Inflammatory macrophage treated with lipopolysaccharide for 4 hours (primary cell): ENCODE results near the gene CACNB1.
"Not testable (repeated sequence)": the region's sequence is repeated elsewhere in the genome, so short reads cannot be mapped to it uniquely, and the experiment has no call there.

Source experiments
- DNase-seq: peaks from one replicate; pipeline ENCODE4 v3.0.0-alpha.2; 2020

The CACNB1 gene

DNA sequence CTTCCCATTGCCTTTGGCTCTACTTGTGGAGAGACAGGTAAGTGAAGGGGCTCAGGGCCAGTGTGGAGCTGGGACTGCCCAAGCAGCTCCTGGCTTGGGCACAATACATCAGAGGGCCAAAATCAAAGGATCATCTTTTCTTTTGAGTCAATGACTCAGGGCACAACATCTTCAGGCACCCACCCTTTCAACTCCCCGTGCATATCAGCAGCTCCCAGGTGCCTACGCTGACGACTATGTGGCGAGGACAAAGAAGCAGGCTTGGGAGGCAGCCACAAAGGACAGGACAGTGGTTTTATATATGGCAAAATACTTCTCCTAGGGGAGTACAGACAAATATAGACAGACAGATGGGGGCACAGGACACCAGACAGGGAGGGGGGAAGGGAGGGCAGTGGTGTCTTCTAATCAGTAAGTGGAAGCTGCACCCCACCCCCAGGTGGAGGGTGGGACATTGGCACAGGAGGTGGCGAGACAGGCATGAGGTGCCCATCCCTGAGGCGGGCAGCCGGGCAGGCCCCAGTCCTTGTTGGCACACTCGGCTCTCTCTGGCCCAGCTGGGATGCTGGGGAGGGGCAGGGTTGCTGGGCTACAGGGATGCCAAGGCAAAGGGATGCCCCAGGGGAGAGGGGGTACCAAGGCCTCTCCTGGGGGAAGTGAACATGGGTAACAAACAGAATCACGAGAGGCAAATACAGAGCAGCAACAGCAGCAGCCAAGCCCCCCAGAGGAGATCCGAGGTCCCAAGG, 23.8 kb downstream of the CACNB1 start:
- DNase-seq, result no peak

DNA sequence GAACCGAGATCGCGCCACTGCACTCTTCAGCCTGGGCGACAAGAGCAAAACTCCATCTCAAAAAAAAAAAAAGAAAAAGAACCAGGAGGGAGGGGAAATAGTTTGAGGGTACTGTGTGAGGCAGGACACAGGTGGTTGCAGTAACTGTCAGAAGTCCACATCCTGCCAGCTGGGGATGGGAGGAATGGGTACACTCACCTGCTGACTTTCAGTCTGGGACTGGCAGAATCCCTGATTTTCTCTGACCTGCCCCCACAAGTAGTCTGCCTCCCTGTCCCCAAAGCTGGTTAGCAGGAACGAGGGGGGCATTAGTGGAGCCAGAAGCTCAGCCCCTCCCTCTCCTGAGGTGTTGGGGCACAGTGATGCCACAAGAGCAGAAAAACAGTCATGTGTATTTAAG, 24.4 kb downstream of the CACNB1 start:
- no peak for DNase-seq

DNA sequence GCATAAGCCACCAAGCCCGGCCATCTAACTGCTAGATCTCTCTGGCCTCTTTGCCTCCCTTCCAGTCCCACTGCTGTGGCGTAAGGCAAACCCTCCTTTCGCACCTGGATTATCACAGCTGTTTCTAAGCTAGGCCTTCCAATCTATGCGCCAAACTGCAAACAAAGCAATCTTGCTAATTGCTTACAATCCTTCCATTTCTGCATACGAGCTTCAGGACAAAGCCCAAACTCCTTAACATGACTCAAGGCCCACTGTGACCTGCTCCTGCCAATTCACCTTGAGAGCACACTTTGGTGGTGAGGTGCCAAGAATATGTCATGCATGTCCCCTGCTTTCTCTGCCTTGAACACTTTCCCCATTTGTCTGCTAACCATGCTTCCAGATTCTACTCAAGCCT, 25.5 kb downstream of the CACNB1 start:
- no peak for DNase-seq

- no peak for DNase-seq
Observed at GRCh38 chr17:39170558-39170957, 26.9 kb downstream of the CACNB1 start.

GRCh38 chr17:39170109-39170508, 27.4 kb downstream of the CACNB1 start:
- no peak for DNase-seq

GRCh38 chr17:39169518-39169917, 28.0 kb downstream of the CACNB1 start:
- DNase-seq, result no peak

GRCh38 chr17:39169101-39169500, 28.4 kb downstream of the CACNB1 start:
- no peak for DNase-seq

DNA sequence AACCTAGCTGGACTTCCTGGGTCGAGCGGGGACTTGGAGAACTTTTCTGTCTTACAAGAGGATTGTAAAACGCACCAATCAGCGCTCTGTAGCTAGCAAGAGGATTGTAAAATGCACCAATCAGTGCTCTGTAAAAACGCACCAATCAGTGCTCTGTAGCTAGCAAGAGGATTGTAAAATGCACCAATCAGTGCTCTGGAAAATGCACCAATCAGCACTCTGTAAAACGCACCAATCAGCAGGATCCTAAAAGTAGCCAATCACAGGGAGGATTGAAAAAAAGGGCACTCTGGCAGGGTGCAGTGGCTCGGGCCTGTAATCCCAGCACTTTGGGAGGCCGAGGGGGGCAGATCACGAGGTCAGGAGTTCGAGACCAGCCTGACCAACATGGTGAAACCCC, 29.0 kb downstream of the CACNB1 start:
- not testable (repeated sequence) for DNase-seq

- DNase-seq, result peak; percentile 34
Observed at GRCh38 chr17:39167476-39167875, 30.0 kb downstream of the CACNB1 start.

GRCh38 chr17:39166437-39167335, 30.8 kb downstream of the CACNB1 start:
- DNase-seq, result no peak

- DNase-seq, result no peak
Observed at GRCh38 chr17:39165841-39166349, 31.6 kb downstream of the CACNB1 start, which contains the start of gene ARL5C. TSS of gene ARL5C (minus strand) at chr17:39166161. CDS start at chr17:39165760, 401 bp downstream.

DNA sequence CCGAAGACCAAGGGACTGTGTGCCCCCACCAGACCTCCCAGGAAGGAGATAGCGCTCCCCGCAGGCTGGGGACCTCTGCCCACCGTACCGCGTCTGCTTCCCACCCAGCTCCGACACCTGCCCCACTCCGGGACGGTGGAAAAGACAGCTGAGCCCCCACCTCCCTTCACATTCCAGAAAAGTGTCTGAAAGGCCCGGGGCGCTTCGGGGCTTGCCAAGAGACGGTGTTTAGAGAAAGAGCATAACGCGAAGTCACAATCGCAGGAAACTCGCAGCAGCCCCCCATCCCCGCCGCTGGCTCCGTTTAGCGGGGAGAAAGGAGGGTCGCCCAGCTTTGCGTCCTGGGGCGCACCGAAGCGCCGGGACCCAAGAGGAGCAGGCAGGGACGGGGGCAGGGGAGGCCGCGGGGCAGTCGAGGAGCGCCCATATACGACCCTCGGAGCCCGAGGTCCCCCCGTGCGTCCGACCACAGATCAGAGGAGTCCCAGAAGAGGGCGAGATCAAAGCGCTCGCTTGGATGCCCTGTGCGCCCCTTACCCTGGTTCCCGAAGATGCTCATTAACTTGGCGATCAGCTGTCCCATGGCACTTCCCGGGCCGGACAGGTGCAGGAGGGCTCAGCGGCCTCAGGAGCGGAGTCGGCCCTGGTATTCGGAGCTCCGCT, 32.2 kb downstream of the CACNB1 start:
- no peak for DNase-seq

- DNase-seq, result peak; percentile 79
Observed at GRCh38 chr17:39164675-39165143, 32.8 kb downstream of the CACNB1 start.

DNA sequence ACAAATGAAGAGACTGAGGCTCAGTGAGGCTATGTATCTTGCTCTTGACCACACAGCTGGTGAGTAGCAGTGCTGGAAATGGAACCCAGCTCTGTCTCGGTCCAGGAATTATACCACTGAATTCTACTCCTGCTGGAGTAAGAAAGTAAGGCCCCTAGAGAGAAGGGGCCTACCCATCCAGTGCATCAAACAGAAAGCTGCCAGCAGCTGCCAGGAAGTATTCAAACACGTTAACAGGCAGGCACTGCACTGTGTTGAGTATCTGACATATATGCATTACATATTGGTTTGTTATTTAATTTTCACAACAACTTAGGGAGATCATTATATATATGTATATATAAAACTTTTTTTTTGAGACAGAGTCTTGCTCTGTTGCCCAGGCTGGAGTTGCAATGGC, 35.5 kb downstream of the CACNB1 start:
- DNase-seq, result no peak

DNA sequence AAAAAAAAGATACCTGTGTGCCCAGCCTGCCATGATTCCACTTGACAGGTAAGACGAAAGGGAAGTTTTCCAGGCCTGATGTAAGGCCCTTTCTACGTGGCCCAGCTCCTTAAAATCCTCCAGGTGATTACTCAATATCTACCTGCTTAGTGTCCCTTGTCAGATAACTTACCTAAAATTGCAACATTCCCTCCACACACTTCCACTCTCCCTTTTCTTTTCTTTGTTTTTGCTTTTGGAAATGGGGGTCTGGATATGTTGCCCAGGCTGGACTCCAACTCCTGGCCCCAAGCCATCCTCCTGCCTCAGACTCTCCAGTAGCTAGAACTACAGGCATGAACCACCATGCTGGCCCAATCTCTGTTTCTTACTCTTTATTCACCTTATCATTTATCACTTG, 38.8 kb downstream of the CACNB1 start:
- no peak for DNase-seq

DNA sequence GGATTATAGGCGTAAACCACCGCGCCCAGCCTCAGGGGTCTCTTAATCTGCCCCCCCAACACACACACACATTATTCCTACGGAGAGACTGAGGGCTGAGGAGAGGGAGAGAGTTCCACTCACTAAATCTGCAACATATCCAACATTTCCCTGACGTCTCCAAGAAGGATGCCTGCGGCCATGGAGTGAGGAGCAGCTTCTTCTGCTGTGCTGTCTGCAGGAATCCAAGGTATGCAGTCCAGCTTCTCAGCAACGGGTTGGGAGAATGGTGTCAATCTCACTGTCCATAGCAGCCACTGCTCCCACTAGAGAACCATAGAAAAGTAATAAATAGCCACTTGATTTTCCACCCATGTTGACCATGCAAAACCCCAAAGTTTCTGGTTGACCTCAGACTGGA, 41.0 kb downstream of the CACNB1 start:
- no peak for DNase-seq

DNA sequence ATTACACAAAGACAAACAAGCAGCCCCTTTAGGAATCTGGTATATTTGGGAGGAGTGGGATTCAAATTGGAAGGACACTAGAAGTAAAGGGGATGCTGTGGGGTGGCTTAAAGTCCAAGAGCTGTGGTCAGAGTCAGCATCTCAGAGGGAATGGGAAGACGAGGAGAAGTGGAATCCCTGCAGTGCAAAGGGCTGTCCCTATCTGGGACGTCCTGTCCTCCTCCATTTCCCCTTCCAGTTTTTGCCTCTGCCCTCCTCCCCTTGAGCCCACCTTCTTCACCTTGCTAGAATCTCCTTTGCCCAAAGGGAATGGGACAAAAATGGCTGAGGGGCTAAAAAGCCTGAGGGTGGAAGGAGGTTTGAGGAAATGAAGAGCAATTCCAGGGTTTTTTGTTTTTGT, 41.8 kb downstream of the CACNB1 start:
- DNase-seq, result no peak

DNA sequence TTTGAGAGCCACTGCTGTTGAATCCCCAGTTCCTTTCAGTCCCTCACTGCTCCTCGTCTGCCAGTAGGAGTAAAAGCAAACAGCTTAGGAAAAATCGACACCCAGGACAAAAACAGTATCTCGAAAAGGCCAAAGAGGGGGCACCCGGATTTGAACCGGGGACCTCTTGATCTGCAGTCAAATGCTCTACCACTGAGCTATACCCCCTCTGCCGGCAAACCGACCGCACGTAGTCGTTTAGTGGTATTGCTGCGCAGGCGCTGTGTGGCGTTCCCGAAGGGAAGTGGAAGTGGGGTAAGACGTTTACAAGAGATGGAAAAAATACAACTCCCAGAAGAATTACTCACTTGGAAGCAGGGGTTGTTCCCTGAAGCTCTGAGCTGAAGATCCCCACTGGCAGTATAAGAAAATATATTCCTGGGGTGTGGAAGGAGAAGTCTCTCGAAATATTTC, 43.8 kb downstream of the CACNB1 start:
- DNase-seq, result peak; percentile 89

DNA sequence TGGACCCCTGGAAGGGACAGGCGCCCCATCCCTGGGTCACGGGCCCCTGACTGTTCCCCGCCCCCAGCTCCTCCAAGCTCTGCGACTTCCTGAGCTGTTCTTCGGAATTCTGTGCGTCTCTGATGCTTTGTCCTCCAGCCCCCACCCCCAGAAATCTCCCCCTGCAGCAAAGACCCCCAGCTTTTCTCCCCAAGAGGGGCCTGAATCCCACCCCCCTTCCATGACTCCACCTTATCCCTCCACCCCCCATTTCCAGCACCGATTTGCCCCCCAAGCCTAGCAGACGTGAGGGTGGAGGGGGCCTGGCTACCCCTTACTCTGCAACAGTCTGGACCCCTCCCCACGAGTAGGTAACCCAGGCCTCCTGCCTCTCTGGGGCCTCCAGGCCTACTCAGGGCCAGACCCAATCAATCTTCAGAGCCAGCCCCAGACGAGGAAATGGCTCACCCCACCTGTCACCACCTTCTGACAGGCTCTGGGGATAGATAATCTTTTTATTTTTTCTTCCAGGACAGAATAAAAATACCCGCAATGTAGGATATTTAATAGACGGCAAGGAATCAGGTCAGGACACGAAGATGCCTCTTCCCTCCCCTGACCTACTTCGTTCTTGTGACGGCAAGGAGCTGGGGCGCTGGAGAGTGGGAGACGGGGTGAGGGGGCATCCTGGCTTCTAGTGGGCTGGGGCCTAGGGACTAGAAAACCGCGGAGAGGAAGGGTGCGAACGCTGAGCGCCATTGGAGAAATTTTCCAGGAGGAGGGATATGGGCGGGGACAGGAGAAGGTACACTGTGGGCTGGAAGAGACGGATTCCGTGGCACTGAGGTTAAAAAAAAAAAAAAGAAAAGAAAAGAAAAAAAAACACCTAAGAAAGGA, 45.3 kb downstream of the CACNB1 start:
- no peak for DNase-seq

- no peak for DNase-seq
Observed at GRCh38 chr17:39151150-39151942, 46.1 kb downstream of the CACNB1 start, which contains the start of gene PLXDC1. TSS of gene PLXDC1 (minus strand) at chr17:39151637. CDS start at chr17:39151437, 200 bp downstream.

DNA sequence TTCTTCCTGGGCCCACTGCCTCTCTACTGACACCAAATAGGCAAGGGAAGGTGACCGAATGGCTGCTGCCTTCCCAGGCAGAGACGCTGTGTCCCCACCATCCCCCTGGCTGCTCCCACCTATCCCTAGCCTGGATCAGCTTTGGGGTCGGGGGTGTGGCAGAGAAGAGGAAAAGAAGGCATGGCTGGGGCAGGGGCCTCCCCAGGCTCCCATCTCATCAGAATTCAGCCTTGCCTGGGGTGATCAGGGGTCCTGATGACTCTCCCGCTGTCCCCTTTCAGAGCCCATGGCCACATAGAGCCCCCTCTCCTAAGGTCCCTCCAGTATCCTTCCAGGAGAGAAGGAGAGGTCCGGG, 46.7 kb downstream of the CACNB1 start:
- DNase-seq, result no peak
